Progenitor cell of endocrine pancreas (in vitro differentiated cells): Measurements from ENCODE around the gene CYTL1. TPM values are rescaled to one million over a fixed set of nuclear protein-coding genes. Genes with fewer than 3 reads are reported as not detected.
"Not testable (repeated sequence)": the region's sequence is repeated elsewhere in the genome, so short reads cannot be mapped to it uniquely, and the experiment has no call there.

Source experiments
- DNase-seq: peaks from one replicate; pipeline ENCODE4 v3.0.0; 2021; ENCODE audit warnings: low spot score; ENCODE audit not compliant: unreplicated experiment
- H3K27ac Mint-ChIP-seq: 2 replicates; pipeline ENCODE4 v1.8.0; 2021; ENCODE audit warnings: mild to moderate bottlenecking, moderate library complexity, mixed read lengths
- H3K27me3 Mint-ChIP-seq: 2 replicates; pipeline ENCODE4 v1.8.0; 2021; ENCODE audit warnings: mixed read lengths
- H3K36me3 Mint-ChIP-seq: 2 replicates; pipeline ENCODE4 v1.8.0; 2022; ENCODE audit warnings: mixed read lengths; ENCODE audit not compliant: insufficient read depth
- H3K4me1 Mint-ChIP-seq: 2 replicates; pipeline ENCODE4 v1.8.0; 2021; ENCODE audit warnings: low read depth, mixed read lengths
- H3K4me3 Mint-ChIP-seq: 2 replicates; pipeline ENCODE4 v1.8.0; 2021; ENCODE audit warnings: low read depth, mild to moderate bottlenecking, moderate library complexity, mixed read lengths
- H3K9me3 Mint-ChIP-seq: 2 replicates; pipeline ENCODE4 v1.8.0; 2021; ENCODE audit warnings: low read depth, mixed read lengths
- CTCF ChIP-seq: fragments of 200-600 bp; sonication (generic); IDR thresholded peaks from one replicate; pipeline ENCODE4 v1.5.0; 2021; ENCODE audit warnings: antibody characterized with exemption, mild to moderate bottlenecking; ENCODE audit not compliant: unreplicated experiment
- total RNA-seq: library from RNA; stranded (reverse); gene quantifications from 2 replicates; pipeline ENCODE4 v1.2.1, GENCODE V29; 2021

CYTL1 gene
- total RNA-seq, 1 donor from 2014 or later = 1.2 TPM

- peaks cover 54% of the 10 kb centered on the region for H3K27me3 Mint-ChIP-seq
Observed at GRCh38 chr4:5009796-5010195, 9.5 kb downstream of the CYTL1 start.

DNA sequence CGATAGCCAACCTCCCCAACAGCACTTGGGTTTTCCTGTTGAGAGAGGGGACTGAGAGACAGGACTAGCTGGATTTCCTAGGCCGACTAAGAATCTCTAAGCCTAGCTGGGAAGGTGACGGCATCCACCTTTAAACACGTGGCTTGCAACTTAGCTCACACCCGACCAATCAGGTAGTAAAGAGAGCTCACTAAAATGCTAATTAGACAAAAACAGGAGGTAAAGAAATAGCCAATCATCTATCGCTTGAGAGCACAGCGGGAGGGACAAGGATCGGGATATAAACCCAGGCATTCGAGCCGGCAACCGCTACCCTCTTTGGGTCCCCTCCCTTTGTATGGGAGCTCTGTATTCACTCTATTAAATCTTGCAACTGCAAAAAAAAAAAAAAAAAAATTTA, 12.3 kb downstream of the CYTL1 start:
- not testable (repeated sequence) for H3K4me1 Mint-ChIP-seq, H3K36me3 Mint-ChIP-seq, DNase-seq, H3K27ac Mint-ChIP-seq, H3K9me3 Mint-ChIP-seq, H3K4me3 Mint-ChIP-seq
- H3K27me3 Mint-ChIP-seq = peaks cover 57% of the 10 kb centered on the region

More at GRCh38 chr4:5009796-5010195, 9.5 kb downstream of the CYTL1 start:
- no peak overlapping the region for H3K27ac Mint-ChIP-seq
- no peak for DNase-seq
- no peaks in the 10 kb centered on the region for H3K9me3 Mint-ChIP-seq
- H3K4me3 Mint-ChIP-seq = no peak overlapping the region
- TF ChIP-seq CTCF = no peak
- H3K4me1 Mint-ChIP-seq = peaks cover 7% of the 10 kb centered on the region
- no peaks in the 10 kb centered on the region for H3K36me3 Mint-ChIP-seq

DNA sequence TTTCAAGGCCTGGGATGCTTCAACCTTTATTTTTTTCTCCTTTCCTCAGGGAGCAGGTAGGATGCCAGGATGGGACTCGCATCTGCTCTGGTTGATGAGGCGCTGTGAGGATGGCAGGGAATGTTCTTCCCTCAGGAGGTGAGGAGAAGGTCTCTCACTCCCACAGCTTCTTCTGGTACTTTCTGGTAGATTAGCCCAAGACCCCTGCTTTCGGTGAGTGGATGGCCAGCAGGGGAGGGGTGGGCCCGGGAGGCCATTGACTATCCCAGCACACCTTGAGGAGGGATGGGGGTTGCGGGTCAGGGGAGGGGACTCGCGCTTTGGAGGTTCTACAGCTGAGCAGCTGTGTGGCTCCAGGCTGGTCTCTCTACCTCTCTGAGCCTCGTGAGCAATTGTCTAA, 14.8 kb downstream of the CYTL1 start:
- DNase-seq = no peak
- Mint-ChIP-seq H3K4me1 (peaks cover 3% of the 10 kb centered on the region), H3K9me3 (no peaks in the 10 kb centered on the region), H3K27ac (no peak overlapping the region), H3K4me3 (no peak overlapping the region), H3K36me3 (no peaks in the 10 kb centered on the region), H3K27me3 (peaks cover 53% of the 10 kb centered on the region)
- TF ChIP-seq CTCF = no peak

DNA sequence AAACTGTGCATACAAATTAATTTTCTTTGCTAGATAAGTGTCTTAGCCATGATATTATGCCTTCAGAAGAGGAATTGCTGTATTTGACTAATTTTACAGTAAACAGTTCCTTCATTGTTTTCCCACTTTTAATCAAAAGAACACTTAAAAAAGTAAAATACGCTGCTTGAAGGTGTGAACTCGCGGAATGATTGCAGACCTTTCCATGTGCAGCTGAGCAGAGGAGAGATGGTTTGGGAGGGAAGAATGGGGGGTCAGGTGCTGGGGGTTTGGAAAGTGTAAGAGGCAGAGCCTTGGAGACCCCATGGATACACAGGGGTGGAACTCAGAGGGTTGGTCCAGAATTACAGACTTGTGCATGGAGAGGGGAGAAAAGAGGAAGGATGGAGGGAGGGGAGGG, 15.3 kb downstream of the CYTL1 start:
- no peak for TF ChIP-seq CTCF
- Mint-ChIP-seq H3K9me3 (no peaks in the 10 kb centered on the region), H3K27ac (no peak overlapping the region), H3K27me3 (peaks cover 53% of the 10 kb centered on the region), H3K4me3 (no peak overlapping the region), H3K4me1 (peaks cover 3% of the 10 kb centered on the region), H3K36me3 (no peaks in the 10 kb centered on the region)
- DNase-seq = no peak

DNA sequence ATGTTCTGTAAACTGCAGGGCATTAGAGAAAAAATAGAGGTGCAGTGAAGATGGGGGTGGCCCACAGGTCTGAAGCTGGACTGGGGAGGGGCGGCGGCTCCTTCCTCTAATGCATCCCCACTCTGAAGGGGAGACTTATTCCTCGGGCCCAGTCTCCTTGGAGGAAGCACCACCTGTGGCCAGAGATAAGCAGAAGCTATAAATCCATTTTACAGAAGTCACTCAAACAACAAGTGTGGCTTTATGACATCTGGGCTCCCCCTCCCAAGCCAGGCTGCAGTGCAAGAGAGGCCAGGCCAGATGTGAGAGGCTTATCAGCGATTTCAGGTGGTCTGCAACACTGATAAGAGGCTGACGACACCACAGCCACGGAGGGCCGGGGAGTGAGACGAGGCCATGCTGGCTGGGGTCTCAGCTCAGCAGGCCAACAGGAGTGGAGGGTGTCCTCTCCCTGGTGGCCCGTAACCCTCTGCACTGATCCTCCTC, 15.8 kb downstream of the CYTL1 start:
- no peak overlapping the region for H3K27ac Mint-ChIP-seq
- no peak overlapping the region for H3K4me3 Mint-ChIP-seq
- no peak for DNase-seq
- no peaks in the 10 kb centered on the region for H3K9me3 Mint-ChIP-seq
- no peak for TF ChIP-seq CTCF
- peaks cover 3% of the 10 kb centered on the region for H3K4me1 Mint-ChIP-seq
- no peaks in the 10 kb centered on the region for H3K36me3 Mint-ChIP-seq
- peaks cover 53% of the 10 kb centered on the region for H3K27me3 Mint-ChIP-seq

DNA sequence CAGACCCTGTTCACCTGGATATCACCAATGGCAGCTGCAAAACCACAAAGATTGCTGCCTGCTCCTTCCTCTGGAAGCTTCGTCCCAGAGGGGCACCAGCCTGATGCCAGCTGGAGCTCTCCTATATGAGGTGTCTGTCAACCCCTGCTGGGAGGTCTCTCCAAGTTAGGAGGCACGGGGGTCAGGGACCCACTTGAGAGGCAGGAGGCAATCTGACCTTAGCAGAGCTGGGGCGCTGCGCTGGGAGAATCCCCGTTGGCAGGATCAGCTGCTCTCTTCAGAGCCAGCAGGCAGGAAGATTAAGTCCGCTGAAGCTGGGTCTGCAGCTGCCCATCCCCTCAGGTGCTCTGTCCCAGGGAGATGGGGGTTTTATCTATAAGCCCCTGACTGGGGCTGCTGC, 17.6 kb downstream of the CYTL1 start:
- H3K9me3 Mint-ChIP-seq, H3K36me3 Mint-ChIP-seq, H3K4me1 Mint-ChIP-seq, DNase-seq, H3K27ac Mint-ChIP-seq, H3K4me3 Mint-ChIP-seq: not testable (repeated sequence)
- H3K27me3 Mint-ChIP-seq = peaks cover 53% of the 10 kb centered on the region

DNA sequence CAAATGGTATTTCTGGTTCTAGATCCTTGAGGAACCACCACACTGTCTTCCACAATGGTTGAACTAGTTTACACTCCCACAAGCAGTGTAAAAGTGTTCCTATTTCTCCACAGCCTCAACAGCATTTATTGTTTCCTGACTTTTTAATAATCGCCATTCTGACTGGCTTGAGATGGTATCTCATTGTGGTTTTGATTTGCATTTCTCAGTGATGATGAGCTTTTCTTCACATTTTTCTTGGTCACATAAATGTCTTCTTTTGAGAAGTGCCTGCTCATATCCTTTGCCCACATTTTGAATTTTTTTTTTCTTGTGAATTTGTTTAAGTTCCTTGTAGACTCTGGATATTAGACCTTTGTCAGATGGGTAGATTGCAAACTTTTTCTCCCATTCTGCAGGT, 22.3 kb downstream of the CYTL1 start:
- not testable (repeated sequence) for DNase-seq

More for the DNA sequence above, 22.3 kb downstream of the CYTL1 start:
- H3K27ac Mint-ChIP-seq, H3K4me3 Mint-ChIP-seq, H3K36me3 Mint-ChIP-seq, H3K9me3 Mint-ChIP-seq: not testable (repeated sequence)
- H3K27me3 Mint-ChIP-seq = peaks cover 39% of the 10 kb centered on the region
- H3K4me1 Mint-ChIP-seq = peaks cover 12% of the 10 kb centered on the region
